HepG2 (cell line): Measurements from ENCODE around the gene ZNHIT6. TPM values are rescaled to one million over a fixed set of nuclear protein-coding genes. Genes with fewer than 3 reads are reported as not detected.

Experiments used
- KLF11 ChIP-seq: IDR thresholded peaks from 2 replicates; pipeline ENCODE4 v1.6.1; 2016; ENCODE audit warnings: missing compliant biosample characterization
- NCOA5 ChIP-seq: sonication (generic); formaldehyde crosslinking; IDR thresholded peaks from 2 replicates; pipeline ENCODE4 v1.4.0; 2020; ENCODE audit warnings: missing genetic modification reagents
- NR2F1 ChIP-seq, 2 experiments: fragments of 450-650 bp in 1 of 2; formaldehyde crosslinking in 1 of 2; IDR thresholded peaks; 2 replicates each; pipeline versions ENCODE4 v1.5.0 to v1.6.1; 2016 to 2020; ENCODE audit warnings: mild to moderate bottlenecking in 1 of 2, missing compliant biosample characterization in 1 of 2, missing genetic modification reagents in 1 of 2, moderate library complexity in 1 of 2
- ZBTB20 ChIP-seq: sonication (generic); formaldehyde crosslinking; IDR thresholded peaks from 2 replicates; pipeline ENCODE4 v1.8.1; 2023; ENCODE audit warnings: missing genetic modification reagents, low read depth, mild to moderate bottlenecking, borderline replicate concordance
- ZNF569 ChIP-seq: sonication (generic); formaldehyde crosslinking; IDR thresholded peaks from 2 replicates; pipeline ENCODE4 v1.5.0; 2020; ENCODE audit warnings: mild to moderate bottlenecking, missing genetic modification reagents, moderate library complexity, borderline replicate concordance
- polyA plus RNA-seq, 8 experiments: library from polyadenylated mRNA; depleted of rRNA in 3 of 8; stranded (reverse) in 7 of 8; unstranded in 1 of 8; fragments of >200 nt; fragmentation: Illumina TruSeq in 4 of 8; extraction: Trizol in 4 of 8; gene quantifications; 2 replicates each; pipeline versions ENCODE4 v1.2.1 to v1.2.3, GENCODE V29; 2011 to 2016; ENCODE audit warnings: low read depth in 4 of 8, missing spikeins in 1 of 8, mixed read lengths in 1 of 8; ENCODE audit not compliant: insufficient read depth in 1 of 8
- total RNA-seq, 5 experiments: library from RNA; depleted of rRNA; stranded (reverse); fragments of >200 nt; fragmentation: Illumina TruSeq; extraction: Trizol; gene quantifications; 2 replicates each; pipeline ENCODE4 v1.2.3, GENCODE V29; 2016; ENCODE audit warnings: low read depth in 1 of 5
- TF ChIP-seq, protein P1 (sequence below): sonication (generic); formaldehyde crosslinking; IDR thresholded peaks from 2 replicates; pipeline ENCODE4 v1.4.0; 2020; ENCODE audit warnings: mild to moderate bottlenecking, missing genetic modification reagents
- TF ChIP-seq, protein P2 (sequence below): sonication (generic); formaldehyde crosslinking; IDR thresholded peaks from 2 replicates; pipeline ENCODE4 v1.8.0; 2022; ENCODE audit warnings: low read depth, missing genetic modification reagents
- TF ChIP-seq, protein P3 (sequence below): sonication (generic); formaldehyde crosslinking; IDR thresholded peaks from 2 replicates; pipeline ENCODE4 v1.4.0; 2020; ENCODE audit warnings: mild to moderate bottlenecking, low read depth, missing genetic modification reagents
- TF ChIP-seq, protein P4 (sequence below): sonication (generic); formaldehyde crosslinking; IDR thresholded peaks from 2 replicates; pipeline ENCODE4 v1.9.0; 2022; ENCODE audit warnings: missing genetic modification reagents, mild to moderate bottlenecking, borderline replicate concordance
- TF ChIP-seq, protein P5 (sequence below): sonication (generic); formaldehyde crosslinking; IDR thresholded peaks from 2 replicates; pipeline ENCODE4 v1.8.0; 2022; ENCODE audit warnings: missing genetic modification reagents, low read depth, mild to moderate bottlenecking, borderline replicate concordance

The ZNHIT6 gene
- total and polyA plus RNA-seq, 2 of the 13 experiments (the other 11 are each of a cell fraction or from before 2014, with no cell fraction given): 6.0 to 15.2 TPM

DNA sequence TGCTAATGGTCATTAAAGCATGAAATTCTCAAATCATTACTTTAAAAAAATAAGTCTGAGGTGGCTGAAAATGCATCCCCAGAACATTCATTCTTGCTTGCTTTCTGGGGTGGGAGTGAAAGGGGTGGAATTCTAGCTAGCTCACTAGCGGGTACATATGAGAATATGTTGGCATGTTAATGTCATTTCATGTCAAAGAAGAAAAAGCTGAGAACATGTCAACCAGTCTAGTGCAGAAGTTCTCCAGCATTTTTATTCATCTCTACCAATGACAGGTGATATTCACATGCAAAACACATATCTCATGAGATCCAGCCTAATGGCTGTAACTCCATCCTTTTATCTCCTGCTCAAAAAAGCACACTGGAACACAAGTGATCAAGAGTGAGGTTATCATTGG is 49.1 kb downstream of the ZNHIT6 start (continued):
- TF ChIP-seq, protein P1, sequence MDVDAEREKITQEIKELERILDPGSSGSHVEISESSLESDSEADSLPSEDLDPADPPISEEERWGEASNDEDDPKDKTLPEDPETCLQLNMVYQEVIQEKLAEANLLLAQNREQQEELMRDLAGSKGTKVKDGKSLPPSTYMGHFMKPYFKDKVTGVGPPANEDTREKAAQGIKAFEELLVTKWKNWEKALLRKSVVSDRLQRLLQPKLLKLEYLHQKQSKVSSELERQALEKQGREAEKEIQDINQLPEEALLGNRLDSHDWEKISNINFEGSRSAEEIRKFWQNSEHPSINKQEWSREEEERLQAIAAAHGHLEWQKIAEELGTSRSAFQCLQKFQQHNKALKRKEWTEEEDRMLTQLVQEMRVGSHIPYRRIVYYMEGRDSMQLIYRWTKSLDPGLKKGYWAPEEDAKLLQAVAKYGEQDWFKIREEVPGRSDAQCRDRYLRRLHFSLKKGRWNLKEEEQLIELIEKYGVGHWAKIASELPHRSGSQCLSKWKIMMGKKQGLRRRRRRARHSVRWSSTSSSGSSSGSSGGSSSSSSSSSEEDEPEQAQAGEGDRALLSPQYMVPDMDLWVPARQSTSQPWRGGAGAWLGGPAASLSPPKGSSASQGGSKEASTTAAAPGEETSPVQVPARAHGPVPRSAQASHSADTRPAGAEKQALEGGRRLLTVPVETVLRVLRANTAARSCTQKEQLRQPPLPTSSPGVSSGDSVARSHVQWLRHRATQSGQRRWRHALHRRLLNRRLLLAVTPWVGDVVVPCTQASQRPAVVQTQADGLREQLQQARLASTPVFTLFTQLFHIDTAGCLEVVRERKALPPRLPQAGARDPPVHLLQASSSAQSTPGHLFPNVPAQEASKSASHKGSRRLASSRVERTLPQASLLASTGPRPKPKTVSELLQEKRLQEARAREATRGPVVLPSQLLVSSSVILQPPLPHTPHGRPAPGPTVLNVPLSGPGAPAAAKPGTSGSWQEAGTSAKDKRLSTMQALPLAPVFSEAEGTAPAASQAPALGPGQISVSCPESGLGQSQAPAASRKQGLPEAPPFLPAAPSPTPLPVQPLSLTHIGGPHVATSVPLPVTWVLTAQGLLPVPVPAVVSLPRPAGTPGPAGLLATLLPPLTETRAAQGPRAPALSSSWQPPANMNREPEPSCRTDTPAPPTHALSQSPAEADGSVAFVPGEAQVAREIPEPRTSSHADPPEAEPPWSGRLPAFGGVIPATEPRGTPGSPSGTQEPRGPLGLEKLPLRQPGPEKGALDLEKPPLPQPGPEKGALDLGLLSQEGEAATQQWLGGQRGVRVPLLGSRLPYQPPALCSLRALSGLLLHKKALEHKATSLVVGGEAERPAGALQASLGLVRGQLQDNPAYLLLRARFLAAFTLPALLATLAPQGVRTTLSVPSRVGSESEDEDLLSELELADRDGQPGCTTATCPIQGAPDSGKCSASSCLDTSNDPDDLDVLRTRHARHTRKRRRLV (CRISPR knock-in tag): no peak
- TF ChIP-seq, protein P2, sequence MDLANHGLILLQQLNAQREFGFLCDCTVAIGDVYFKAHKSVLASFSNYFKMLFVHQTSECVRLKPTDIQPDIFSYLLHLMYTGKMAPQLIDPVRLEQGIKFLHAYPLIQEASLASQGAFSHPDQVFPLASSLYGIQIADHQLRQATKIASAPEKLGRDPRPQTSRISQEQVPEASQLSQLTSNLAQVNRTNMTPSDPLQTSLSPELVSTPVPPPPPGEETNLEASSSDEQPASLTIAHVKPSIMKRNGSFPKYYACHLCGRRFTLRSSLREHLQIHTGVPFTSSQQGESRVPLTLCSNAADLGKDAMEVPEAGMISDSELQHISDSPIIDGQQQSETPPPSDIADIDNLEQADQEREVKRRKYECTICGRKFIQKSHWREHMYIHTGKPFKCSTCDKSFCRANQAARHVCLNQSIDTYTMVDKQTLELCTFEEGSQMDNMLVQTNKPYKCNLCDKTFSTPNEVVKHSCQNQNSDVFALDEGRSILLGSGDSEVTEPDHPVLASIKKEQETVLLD (CRISPR knock-in tag): no peak
- TF ChIP-seq, protein P3, sequence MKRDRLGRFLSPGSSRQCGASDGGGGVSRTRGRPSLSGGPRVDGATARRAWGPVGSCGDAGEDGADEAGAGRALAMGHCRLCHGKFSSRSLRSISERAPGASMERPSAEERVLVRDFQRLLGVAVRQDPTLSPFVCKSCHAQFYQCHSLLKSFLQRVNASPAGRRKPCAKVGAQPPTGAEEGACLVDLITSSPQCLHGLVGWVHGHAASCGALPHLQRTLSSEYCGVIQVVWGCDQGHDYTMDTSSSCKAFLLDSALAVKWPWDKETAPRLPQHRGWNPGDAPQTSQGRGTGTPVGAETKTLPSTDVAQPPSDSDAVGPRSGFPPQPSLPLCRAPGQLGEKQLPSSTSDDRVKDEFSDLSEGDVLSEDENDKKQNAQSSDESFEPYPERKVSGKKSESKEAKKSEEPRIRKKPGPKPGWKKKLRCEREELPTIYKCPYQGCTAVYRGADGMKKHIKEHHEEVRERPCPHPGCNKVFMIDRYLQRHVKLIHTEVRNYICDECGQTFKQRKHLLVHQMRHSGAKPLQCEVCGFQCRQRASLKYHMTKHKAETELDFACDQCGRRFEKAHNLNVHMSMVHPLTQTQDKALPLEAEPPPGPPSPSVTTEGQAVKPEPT (CRISPR knock-in tag): no peak
- TF ChIP-seq, protein P4, sequence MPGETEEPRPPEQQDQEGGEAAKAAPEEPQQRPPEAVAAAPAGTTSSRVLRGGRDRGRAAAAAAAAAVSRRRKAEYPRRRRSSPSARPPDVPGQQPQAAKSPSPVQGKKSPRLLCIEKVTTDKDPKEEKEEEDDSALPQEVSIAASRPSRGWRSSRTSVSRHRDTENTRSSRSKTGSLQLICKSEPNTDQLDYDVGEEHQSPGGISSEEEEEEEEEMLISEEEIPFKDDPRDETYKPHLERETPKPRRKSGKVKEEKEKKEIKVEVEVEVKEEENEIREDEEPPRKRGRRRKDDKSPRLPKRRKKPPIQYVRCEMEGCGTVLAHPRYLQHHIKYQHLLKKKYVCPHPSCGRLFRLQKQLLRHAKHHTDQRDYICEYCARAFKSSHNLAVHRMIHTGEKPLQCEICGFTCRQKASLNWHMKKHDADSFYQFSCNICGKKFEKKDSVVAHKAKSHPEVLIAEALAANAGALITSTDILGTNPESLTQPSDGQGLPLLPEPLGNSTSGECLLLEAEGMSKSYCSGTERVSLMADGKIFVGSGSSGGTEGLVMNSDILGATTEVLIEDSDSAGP (CRISPR knock-in tag): no peak
- TF ChIP-seq ZNF569 (CRISPR knock-in tag): no peak
- TF ChIP-seq, protein P5, sequence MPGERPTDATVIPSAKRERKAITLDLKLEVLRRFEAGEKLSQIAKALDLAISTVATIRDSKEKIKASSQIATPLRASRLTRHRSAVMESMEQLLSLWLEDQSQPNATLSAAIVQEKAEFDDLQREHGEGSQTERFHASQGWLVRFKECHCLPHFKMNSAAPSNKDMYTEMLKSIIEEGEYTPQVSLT (CRISPR knock-in tag): no peak
- TF ChIP-seq ZBTB20: no peak
- no peak for TF ChIP-seq NR2F1 (CRISPR knock-in tag; IDR thresholded peaks at IDR 0.05)
- TF ChIP-seq NCOA5 (CRISPR knock-in tag): no peak
- no peak for TF ChIP-seq KLF11 (CRISPR knock-in tag)
